ENCODE results near the gene FBP2. TPM values are rescaled to one million over a fixed set of nuclear protein-coding genes. Genes with fewer than 3 reads are reported as not detected.

FBP2 gene
- total RNA-seq, 1 donor from 2014 or later: not detected

DNA sequence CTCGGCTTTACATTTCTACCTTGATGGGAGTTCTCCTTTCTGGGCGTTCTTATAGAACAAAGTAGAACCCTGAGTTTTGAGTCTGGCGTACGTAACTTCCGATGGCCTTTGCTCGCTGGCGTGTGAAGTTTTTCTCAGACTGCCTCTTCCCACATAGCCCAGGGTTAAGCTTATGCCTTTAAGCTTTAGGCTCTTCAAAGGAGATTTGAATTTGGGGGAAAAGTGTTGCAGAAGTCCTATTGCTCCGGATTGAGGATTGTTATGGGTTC lies 13.7 kb upstream of the FBP2 start:
- no peak for DNase-seq (ENCODE audit: low read depth)
- H3K4me3 ChIP-seq (ENCODE audit: low read depth, low read length): no peak overlapping the region
- TF ChIP-seq, protein P1, sequence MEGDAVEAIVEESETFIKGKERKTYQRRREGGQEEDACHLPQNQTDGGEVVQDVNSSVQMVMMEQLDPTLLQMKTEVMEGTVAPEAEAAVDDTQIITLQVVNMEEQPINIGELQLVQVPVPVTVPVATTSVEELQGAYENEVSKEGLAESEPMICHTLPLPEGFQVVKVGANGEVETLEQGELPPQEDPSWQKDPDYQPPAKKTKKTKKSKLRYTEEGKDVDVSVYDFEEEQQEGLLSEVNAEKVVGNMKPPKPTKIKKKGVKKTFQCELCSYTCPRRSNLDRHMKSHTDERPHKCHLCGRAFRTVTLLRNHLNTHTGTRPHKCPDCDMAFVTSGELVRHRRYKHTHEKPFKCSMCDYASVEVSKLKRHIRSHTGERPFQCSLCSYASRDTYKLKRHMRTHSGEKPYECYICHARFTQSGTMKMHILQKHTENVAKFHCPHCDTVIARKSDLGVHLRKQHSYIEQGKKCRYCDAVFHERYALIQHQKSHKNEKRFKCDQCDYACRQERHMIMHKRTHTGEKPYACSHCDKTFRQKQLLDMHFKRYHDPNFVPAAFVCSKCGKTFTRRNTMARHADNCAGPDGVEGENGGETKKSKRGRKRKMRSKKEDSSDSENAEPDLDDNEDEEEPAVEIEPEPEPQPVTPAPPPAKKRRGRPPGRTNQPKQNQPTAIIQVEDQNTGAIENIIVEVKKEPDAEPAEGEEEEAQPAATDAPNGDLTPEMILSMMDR (conservative IDR thresholded peaks at IDR 0.05; ENCODE audit: low read depth, low read length): no peak

DNA sequence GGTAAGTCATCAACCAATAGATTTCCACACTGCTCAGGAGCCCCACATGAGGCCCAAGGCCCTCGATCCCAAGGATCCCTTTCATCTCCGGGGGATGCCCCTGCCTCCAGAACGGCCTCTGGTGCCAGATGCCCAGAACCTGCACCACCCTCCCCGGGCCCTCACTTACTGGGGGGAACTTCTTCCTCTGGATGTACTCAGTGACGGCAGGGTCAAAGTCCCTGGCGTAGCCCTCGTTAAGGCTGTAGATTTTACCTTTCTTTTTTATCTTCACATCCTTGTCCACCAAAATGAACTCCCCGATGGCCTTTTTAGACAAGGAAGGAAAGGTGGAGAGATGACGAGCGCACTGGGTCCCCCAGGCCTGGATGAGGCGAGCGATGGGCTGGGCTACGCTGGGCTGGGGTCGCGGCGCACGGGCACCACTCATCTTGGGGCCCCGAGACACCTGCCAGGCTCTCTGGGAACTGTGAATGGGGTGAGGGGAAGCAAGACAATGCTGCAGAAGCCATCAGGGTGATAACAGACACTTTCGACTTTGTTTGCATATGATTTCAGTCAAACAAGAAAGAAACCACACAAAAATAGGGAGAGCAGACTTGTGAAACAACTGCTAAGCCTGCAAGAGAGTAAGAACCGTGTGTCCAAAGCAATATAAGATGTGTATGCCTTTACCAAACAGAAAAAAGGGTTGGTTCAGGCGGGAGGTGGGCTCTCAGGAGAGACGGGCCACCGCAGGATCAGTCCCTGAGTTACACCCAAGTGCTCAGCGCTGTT lies 13.2 kb upstream of the FBP2 start:
- no peak for DNase-seq (ENCODE audit: low read depth)
- TF ChIP-seq, protein P1 (conservative IDR thresholded peaks at IDR 0.05; ENCODE audit: low read depth, low read length): no peak
- H3K4me3 ChIP-seq (ENCODE audit: low read depth, low read length): no peak overlapping the region

DNA sequence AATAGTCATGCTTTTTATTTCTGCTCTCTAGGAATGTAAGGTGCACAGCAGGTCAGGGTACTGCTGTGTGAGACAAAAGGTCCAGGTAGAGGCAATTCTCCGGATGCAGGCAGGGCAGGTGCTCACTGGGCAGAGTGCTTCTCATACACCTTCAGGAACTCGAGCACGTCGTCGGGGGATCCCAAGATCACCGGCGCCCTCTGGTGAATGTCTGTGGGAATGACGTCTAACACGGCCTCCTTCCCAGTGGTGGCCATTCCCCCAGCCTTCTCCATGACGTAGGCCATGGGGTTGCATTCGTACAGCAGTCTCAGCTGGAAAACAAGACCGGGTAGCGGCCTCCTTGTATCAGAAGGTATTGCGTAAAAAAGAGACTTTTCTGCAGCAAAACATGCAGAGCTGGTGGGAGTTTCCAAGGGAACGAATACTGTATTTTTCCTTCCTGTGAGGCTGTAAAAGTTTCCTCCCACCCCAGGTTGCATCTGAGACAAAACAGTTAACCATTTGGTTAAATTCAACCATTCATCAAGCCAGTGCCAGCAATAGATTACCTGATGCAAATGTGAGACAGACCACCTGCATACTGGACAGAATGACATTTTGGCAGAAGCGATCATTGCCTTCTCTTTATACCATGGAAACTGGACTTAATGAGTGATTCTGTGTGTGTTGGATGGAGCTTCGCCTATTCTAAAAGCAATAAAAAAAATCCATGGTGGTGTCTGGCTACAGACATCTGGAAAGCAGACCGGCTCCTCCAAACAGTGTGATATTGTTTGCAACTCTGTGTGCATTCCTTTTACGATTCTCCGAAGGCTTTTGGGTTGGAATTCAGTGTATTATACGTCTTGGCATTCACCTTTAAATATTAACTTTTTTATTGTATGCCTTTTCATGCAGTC lies 9.9 kb upstream of the FBP2 start:
- DNase-seq (ENCODE audit: low read depth): no peak
- no peak overlapping the region for H3K4me3 ChIP-seq (ENCODE audit: low read depth, low read length)
- TF ChIP-seq, protein P1 (conservative IDR thresholded peaks at IDR 0.05; ENCODE audit: low read depth, low read length): peak; percentile 76

DNA sequence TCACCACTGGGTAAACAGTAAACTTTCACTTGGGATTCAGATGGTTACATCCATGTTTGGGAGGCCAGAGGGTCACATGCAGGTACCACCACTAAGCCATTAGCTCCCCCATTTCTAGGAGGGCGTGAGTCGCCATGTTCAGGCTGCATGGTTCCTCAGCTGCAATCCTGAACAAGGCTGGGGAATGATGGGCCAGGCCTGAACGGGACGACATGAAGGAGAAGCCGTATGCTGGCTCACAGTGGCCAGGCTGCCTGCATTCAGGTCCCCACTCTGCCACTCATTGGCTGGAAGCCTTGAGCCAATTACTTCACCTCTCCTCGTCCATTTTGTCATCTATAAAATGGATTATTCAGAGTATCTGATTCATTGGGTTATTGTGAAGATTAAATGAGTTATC lies 9.0 kb upstream of the FBP2 start:
- H3K4me3 ChIP-seq (ENCODE audit: low read depth, low read length): no peak overlapping the region
- no peak for DNase-seq (ENCODE audit: low read depth)
- TF ChIP-seq, protein P1 (conservative IDR thresholded peaks at IDR 0.05; ENCODE audit: low read depth, low read length): no peak

DNA sequence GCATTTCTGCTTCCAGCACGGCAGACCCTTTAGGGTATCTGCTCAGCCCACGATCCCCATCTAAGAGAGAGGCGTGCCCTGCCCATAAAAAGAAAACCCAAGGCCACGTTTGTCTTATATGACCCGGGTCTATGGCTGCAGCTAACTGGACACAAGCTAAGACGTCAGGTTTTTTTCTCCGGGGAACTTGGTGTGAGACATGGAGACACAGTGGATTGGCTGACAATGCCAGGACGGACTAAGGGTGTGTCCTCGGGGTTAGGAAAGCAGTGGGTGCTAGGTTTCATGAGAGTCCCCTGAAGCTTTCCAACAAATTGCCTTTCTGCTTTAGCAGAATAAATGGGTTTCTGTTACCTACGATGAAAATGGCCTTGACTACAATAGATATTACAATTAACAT lies 7.1 kb upstream of the FBP2 start:
- H3K4me3 ChIP-seq (ENCODE audit: low read depth, low read length): no peak overlapping the region
- DNase-seq (ENCODE audit: low read depth): no peak
- TF ChIP-seq, protein P1 (conservative IDR thresholded peaks at IDR 0.05; ENCODE audit: low read depth, low read length): no peak

DNA sequence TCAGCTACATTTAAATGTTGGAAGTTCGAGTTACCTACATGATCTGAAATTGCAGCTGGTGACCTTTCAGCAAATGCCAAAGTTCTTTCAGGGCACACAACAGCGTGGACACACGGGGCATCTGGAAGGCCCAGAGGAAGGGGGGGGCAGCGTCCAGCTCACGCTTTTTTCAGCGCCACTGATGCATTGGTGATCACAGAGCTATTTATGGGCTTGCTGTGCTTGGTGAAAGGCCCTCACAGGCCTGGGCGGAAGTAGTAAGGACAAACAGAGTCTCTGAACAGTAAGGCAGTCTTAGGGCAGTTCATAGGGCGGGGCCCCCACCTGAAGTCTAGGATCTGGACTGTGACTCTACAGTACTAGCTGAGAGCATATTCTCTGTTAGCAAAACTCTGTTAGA lies 6.6 kb upstream of the FBP2 start:
- no peak for DNase-seq (ENCODE audit: low read depth)
- TF ChIP-seq, protein P1 (conservative IDR thresholded peaks at IDR 0.05; ENCODE audit: low read depth, low read length): no peak
- no peak overlapping the region for H3K4me3 ChIP-seq (ENCODE audit: low read depth, low read length)

All from epithelial cell of proximal tubule (primary cell).